Stimulated activated CD4-positive, alpha-beta T cell treated with anti-CD3 and anti-CD28 coated beads, Interleukin-4, amount 100 ng/mL, for 4 hours (primary cell): ENCODE results near the gene RGS10.
"Not testable (repeated sequence)": the region's sequence is repeated elsewhere in the genome, so short reads cannot be mapped to it uniquely, and the experiment has no call there.

ENCODE experiments used
- DNase-seq, 2 experiments: peaks; one replicate each; pipeline ENCODE4 v3.0.0-alpha.2; 2020

RGS10 gene

GRCh38 chr10:119466076-119466475 is 76.4 kb downstream of the RGS10 start:
- no peak for DNase-seq

GRCh38 chr10:119465085-119465484 is 77.4 kb downstream of the RGS10 start:
- DNase-seq: no peak

- not testable (repeated sequence) for DNase-seq
Measured at GRCh38 chr10:119463195-119463594, 79.3 kb downstream of the RGS10 start.

- DNase-seq: no peak
Measured at GRCh38 chr10:119462773-119463172, 79.7 kb downstream of the RGS10 start.

- no peak for DNase-seq
Measured at GRCh38 chr10:119461923-119462322, 80.6 kb downstream of the RGS10 start.

- no peak for DNase-seq
Measured at GRCh38 chr10:119461380-119461779, 81.1 kb downstream of the RGS10 start.

GRCh38 chr10:119460369-119461195 is 81.9 kb downstream of the RGS10 start:
- DNase-seq: no peak

GRCh38 chr10:119459681-119460340 is 82.7 kb downstream of the RGS10 start:
- no peak for DNase-seq

- DNase-seq: no peak
Measured at GRCh38 chr10:119457966-119458766, 84.4 kb downstream of the RGS10 start.

- no peak for DNase-seq
Measured at GRCh38 chr10:119456435-119456810, 86.1 kb downstream of the RGS10 start.

GRCh38 chr10:119455609-119456434 is 86.7 kb downstream of the RGS10 start:
- DNase-seq: no peak

- DNase-seq: no peak
Measured at GRCh38 chr10:119454990-119455389, 87.5 kb downstream of the RGS10 start.

GRCh38 chr10:119454316-119454715 is 88.2 kb downstream of the RGS10 start:
- no peak for DNase-seq

- no peak for DNase-seq
Measured at GRCh38 chr10:119453313-119453712, 89.2 kb downstream of the RGS10 start.

- no peak for DNase-seq
Measured at GRCh38 chr10:119452396-119452795, 90.1 kb downstream of the RGS10 start.

- no peak for DNase-seq
Measured at GRCh38 chr10:119451300-119451896, 91.1 kb downstream of the RGS10 start.

GRCh38 chr10:119450606-119451299 is 91.8 kb downstream of the RGS10 start:
- DNase-seq: no peak
